Keratinocyte (primary cell): ENCODE results near the gene NPTX1. TPM values are rescaled to one million over a fixed set of nuclear protein-coding genes. Genes with fewer than 3 reads are reported as not detected.

Experiments used
- DNase-seq: peaks from one replicate; pipeline ENCODE4 v3.0.0-alpha.2; 2011; ENCODE audit warnings: low read depth, missing footprints, low spot score
- FAIRE-seq: peaks from 2 replicates; lab custom pipeline; 2011; peaks lifted over from hg19 to GRCh38; lab: Jason Lieb, UNC
- H2AFZ ChIP-seq: 2 replicates; pipeline ENCODE4 v1.6.0; 2012; ENCODE audit warnings: low read length, control low read depth, inconsistent platforms; ENCODE audit not compliant: control insufficient read depth
- H3K27ac ChIP-seq: 2 replicates; pipeline ENCODE4 v1.5.1; 2011; ENCODE audit warnings: low read length; ENCODE audit not compliant: control insufficient read depth, insufficient read depth
- H3K27me3 ChIP-seq: 3 replicates; pipeline ENCODE4 v1.6.0; 2011; ENCODE audit warnings: low read length; ENCODE audit not compliant: control insufficient read depth, insufficient read depth; ENCODE audit errors: extremely low read depth
- H3K36me3 ChIP-seq, 2 experiments: 2 replicates in 1 of 2; 3 replicates in 1 of 2; pipeline ENCODE4 v1.5.1; 2011; ENCODE audit warnings: low read length in 2 of 2, mild to moderate bottlenecking in 1 of 2; ENCODE audit not compliant: control insufficient read depth in 2 of 2, insufficient read depth in 2 of 2; ENCODE audit errors: extremely low read depth in 1 of 2
- H3K4me1 ChIP-seq: 3 replicates; pipeline ENCODE4 v1.5.1; 2011; ENCODE audit warnings: low read length; ENCODE audit not compliant: control insufficient read depth, insufficient read depth; ENCODE audit errors: extremely low read depth
- H3K4me2 ChIP-seq: 3 replicates; pipeline ENCODE4 v1.6.0; 2011; ENCODE audit warnings: low read depth, low read length; ENCODE audit not compliant: control insufficient read depth, insufficient read depth; ENCODE audit errors: extremely low read depth
- H3K4me3 ChIP-seq, 3 experiments: fragments of 200-600 bp in 1 of 3; sonication (generic) in 1 of 3; 2 replicates in 2 of 3; 3 replicates in 1 of 3; pipeline ENCODE4 v1.5.1; 2011 to 2016; ENCODE audit warnings: low read length in 3 of 3, mild to moderate bottlenecking in 3 of 3, control low read depth in 2 of 3, inconsistent platforms in 1 of 3, low read depth in 1 of 3, mixed read lengths in 1 of 3, mixed run types in 1 of 3, moderate library complexity in 1 of 3; ENCODE audit not compliant: control insufficient read depth in 2 of 3, insufficient read depth in 2 of 3; ENCODE audit errors: extremely low read depth in 1 of 3
- H3K79me2 ChIP-seq: 2 replicates; pipeline ENCODE4 v1.6.0; 2012; ENCODE audit warnings: low read length; ENCODE audit not compliant: control insufficient read depth, insufficient read depth
- H3K9ac ChIP-seq: 3 replicates; pipeline ENCODE4 v1.6.0; 2011; ENCODE audit warnings: low read length; ENCODE audit not compliant: control insufficient read depth, insufficient read depth; ENCODE audit errors: extremely low read depth
- H3K9me1 ChIP-seq: 3 replicates; pipeline ENCODE4 v1.6.0; 2011; ENCODE audit warnings: low read length; ENCODE audit not compliant: control insufficient read depth, insufficient read depth; ENCODE audit errors: extremely low read depth
- H3K9me3 ChIP-seq: 2 replicates; pipeline ENCODE4 v1.5.1; 2012; ENCODE audit warnings: low read depth, low read length; ENCODE audit not compliant: control insufficient read depth
- H4K20me1 ChIP-seq: 3 replicates; pipeline ENCODE4 v1.6.0; 2011; ENCODE audit warnings: low read length; ENCODE audit not compliant: control insufficient read depth, insufficient read depth; ENCODE audit errors: extremely low read depth
- EZH2 ChIP-seq: IDR thresholded peaks from one replicate; pipeline ENCODE4 v1.6.1; 2012; ENCODE audit warnings: inconsistent platforms, mild to moderate bottlenecking, low read length, moderate library complexity
- dilution Hi-C: fragments of 300-500 bp; cut with MboI; formaldehyde crosslinking; loops from one replicate; pipeline ENCODE4 v1.7.0; 2020; ENCODE audit warnings: low sequenced_read_pairs; ENCODE audit not compliant: extremely low pct_ligation_motif_present
- polyA plus RNA-seq, 5 experiments: library from polyadenylated mRNA; depleted of rRNA in 3 of 5; stranded (reverse) in 3 of 5; stranded (forward) in 1 of 5; unstranded in 1 of 5; fragments of >200 nt; gene quantifications; 1 replicate in 1 of 5; 2 replicates in 3 of 5; 3 replicates in 1 of 5; pipeline versions ENCODE4 v1.2.1 to v1.2.3, GENCODE V29; 2011 to 2012; ENCODE audit warnings: missing spikeins in 2 of 5, low read depth in 1 of 5, low replicate concordance in 1 of 5
- TF ChIP-seq, protein P1 (sequence below), 3 experiments: IDR thresholded peaks in 1 of 3; conservative IDR thresholded peaks in 1 of 3; optimal IDR thresholded peaks in 1 of 3; 2 replicates in 2 of 3; 3 replicates in 1 of 3; pipeline versions ENCODE3 to v1.5.1; 2011; ENCODE audit warnings: low read length in 3 of 3, mild to moderate bottlenecking in 3 of 3, moderate library complexity in 2 of 3, control low read depth in 1 of 3, inconsistent platforms in 1 of 3; ENCODE audit not compliant: insufficient read depth in 2 of 3; ENCODE audit errors: extremely low read depth in 1 of 3

Gene NPTX1
- polyA plus RNA-seq, 1 donor (not counting 4 experiments of a cell fraction or from before 2014, with no cell fraction given), result 0.03 TPM

DNA sequence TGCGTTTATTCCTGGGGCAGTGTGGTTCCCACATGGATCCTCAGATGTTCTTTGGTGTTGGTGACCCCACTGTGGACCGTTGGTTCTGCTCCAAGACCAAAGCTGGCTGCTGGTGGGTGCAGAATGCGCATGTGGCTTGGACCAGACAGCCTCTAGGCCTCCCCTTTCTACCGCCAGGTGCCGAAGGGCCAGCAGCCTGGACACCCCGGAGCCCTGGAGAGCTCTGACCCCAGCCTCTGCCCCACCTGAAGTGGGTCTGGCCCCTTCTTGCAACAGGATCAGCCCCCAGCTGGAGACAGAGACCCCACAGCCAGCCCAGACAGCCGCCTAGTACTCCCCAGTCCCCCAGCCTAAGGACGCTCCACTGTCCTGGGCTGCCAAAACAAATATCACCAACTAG, 18.4 kb downstream of the NPTX1 start:
- Histone ChIP-seq H3K4me2 (no peak overlapping the region), H3K36me3 (no peaks in the 10 kb centered on the region), H3K9me1 (no peaks in the 10 kb centered on the region), H3K9me3 (no peaks in the 10 kb centered on the region), H3K4me1 (peaks cover 21% of the 10 kb centered on the region), H3K27me3 (peaks cover 15% of the 10 kb centered on the region), H3K9ac (no peak overlapping the region), H3K27ac (no peak overlapping the region), H3K79me2 (no peaks in the 10 kb centered on the region), H3K4me3 (no peak overlapping the region), H4K20me1 (no peaks in the 10 kb centered on the region), H2AFZ (no peak overlapping the region)
- dilution Hi-C loops, result no loop called here
- FAIRE-seq (no peak), DNase-seq (no peak)
- TF ChIP-seq EZH2, result no peak
- TF ChIP-seq, protein P1, sequence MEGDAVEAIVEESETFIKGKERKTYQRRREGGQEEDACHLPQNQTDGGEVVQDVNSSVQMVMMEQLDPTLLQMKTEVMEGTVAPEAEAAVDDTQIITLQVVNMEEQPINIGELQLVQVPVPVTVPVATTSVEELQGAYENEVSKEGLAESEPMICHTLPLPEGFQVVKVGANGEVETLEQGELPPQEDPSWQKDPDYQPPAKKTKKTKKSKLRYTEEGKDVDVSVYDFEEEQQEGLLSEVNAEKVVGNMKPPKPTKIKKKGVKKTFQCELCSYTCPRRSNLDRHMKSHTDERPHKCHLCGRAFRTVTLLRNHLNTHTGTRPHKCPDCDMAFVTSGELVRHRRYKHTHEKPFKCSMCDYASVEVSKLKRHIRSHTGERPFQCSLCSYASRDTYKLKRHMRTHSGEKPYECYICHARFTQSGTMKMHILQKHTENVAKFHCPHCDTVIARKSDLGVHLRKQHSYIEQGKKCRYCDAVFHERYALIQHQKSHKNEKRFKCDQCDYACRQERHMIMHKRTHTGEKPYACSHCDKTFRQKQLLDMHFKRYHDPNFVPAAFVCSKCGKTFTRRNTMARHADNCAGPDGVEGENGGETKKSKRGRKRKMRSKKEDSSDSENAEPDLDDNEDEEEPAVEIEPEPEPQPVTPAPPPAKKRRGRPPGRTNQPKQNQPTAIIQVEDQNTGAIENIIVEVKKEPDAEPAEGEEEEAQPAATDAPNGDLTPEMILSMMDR (optimal IDR thresholded peaks at IDR 0.05 in 1 of 3, IDR thresholded peaks at IDR 0.05 in 1 of 3, conservative IDR thresholded peaks at IDR 0.05 in 1 of 3; ENCODE audit: extremely low read depth in 1 of 3, insufficient read depth in 2 of 3, low read length in 3 of 3), result no peak

DNA sequence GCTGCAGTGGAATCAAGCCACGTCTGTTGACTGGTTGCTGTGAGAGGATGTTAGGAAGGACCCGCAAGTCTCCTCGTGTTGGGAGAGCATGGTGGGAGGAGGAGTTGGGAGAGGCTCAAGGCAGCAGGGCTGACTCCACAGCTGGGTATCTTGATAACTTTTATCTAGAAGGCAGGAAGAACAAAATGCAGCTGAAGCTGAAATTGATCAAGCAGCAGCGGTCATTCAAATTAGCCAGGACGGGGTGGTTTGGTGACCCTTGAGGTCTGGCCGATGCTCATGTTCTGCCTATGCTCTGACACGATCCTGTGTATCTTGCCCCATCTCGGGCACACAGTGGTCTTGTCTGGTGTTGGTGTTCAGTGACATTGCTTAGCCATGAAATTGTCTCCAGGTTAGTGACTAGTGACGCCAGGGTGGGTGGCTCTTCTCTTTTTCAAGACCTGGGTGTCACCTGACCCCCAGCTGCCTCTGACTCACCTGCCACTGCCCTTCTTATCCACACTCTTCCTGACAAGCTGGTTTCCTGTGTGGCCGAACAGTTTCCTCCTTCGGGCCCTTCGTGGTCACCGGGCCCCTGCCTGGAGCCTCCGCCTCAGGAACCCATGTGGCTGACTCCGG, 19.1 kb downstream of the NPTX1 start:
- H3K9me3 ChIP-seq, result no peaks in the 10 kb centered on the region
- no peak overlapping the region for H3K4me2 ChIP-seq
- H3K27ac ChIP-seq, result no peak overlapping the region
- H3K4me3 ChIP-seq, result no peak overlapping the region
- H2AFZ ChIP-seq, result no peak overlapping the region
- no peaks in the 10 kb centered on the region for H3K36me3 ChIP-seq
- H3K9ac ChIP-seq, result no peak overlapping the region
- no peak for TF ChIP-seq EZH2
- TF ChIP-seq, protein P1 (optimal IDR thresholded peaks at IDR 0.05 in 1 of 3, IDR thresholded peaks at IDR 0.05 in 1 of 3, conservative IDR thresholded peaks at IDR 0.05 in 1 of 3; ENCODE audit: extremely low read depth in 1 of 3, insufficient read depth in 2 of 3, low read length in 3 of 3), result no peak
- no peak for DNase-seq
- peaks cover 15% of the 10 kb centered on the region for H3K27me3 ChIP-seq
- peaks cover 24% of the 10 kb centered on the region for H3K4me1 ChIP-seq
- H3K79me2 ChIP-seq, result no peaks in the 10 kb centered on the region
- H4K20me1 ChIP-seq, result no peaks in the 10 kb centered on the region
- FAIRE-seq, result no peak
- dilution Hi-C loops, result no loop called here
- H3K9me1 ChIP-seq, result no peaks in the 10 kb centered on the region
